GM18873 (cell line): ENCODE measurements around the gene PLA2G4B.

Source experiments
- ATAC-seq: cut with Tn5 transposase; IDR thresholded peaks from one replicate; pipeline ENCODE4 v1.9.1; 2021; ENCODE audit warnings: mild to moderate bottlenecking, moderate library complexity, moderate number of reproducible peaks; ENCODE audit not compliant: unreplicated experiment, low FRiP score

The PLA2G4B gene

DNA sequence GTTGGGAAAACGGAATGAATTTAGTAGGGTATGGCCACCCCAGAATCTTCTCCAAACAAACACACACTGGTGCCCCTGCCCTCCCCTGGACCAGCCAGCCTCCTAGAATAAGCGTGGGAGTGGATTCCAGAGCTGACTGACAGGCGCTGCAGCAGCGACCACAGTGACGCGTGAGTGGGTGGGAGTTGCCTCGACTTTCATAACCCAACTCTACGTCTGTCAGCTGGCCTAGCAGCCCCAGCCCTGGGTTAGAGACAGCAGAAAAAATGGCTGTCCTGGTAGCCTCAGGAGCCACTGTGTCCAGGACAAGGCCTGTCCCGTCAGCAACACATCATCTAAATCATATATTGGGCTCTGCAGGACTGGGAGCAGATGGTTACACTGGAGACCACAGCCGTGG, 10.0 kb downstream of the PLA2G4B start:
- no peak for ATAC-seq

DNA sequence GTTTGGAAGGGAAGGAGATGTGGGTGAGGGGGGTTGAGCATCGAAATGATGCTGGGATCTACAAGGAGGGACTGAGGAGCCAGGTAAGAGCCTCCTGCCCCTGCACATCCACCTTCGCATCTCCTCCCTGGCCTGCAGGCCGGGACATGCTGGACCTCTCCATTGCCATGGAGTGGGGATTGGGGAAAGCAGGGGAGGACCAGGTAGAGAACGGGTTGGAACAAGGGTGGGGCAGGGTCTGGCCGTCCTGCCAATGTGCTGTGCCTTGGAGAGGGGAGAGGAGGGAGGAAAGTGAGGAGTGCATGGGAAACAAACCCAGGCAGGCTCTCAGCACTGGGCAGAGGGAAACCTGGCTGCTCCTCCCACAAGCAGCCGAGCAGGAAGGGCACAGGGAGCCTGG, 10.6 kb downstream of the PLA2G4B start:
- no peak for ATAC-seq

DNA sequence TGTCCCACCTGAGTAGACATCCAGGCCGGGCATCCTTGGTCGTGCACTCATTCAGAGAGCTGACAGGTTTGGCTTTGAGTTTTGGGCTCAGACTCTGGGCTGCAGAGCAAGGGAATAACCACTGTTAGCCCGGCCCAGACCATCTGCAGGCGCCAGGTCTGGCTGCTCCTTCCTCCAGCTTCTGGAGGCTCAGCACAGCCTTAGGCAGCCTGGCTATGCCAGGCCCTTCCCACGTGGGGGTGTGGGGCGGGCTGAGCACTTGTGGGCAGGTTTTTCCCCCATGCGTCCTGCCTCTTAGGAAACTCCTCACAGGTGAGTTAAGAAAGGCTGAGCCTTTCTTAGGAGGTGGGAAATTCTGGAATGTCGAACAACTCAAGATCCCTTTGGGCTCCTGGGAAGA, 11.2 kb downstream of the PLA2G4B start:
- ATAC-seq: no peak

DNA sequence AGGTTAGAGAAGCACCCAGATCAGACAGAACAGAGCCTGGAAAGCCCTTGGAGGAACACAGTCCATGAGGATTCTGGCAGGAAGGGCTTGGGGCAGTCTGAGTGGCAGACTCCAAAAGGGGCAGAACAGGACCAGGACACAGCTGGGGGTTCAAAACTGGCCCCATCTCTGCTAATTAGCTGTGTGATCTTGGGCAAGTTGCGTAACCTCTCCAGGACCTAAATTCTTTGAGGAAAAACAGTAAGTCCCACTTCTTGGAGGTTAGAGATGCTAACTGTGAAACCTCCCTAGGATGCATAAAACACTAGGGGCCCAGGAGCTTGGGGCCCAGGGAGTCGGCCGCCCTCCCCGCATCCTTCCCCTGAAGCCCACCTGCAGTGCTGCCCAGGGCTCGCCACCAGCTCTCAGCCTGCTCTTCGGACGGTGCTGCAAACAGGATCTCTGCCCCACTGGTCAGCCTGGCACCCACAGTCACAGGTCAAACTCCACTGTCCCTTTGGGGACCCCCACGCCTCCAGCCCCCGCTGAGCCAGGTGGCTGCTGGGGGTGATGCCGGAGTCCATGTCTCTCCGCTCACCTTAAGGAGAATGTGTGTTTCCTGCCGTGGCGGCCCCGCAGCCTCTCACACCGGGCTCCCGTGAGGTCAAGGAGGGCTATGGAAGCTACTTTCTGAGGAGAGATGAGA, 12.0 kb downstream of the PLA2G4B start:
- ATAC-seq: no peak

DNA sequence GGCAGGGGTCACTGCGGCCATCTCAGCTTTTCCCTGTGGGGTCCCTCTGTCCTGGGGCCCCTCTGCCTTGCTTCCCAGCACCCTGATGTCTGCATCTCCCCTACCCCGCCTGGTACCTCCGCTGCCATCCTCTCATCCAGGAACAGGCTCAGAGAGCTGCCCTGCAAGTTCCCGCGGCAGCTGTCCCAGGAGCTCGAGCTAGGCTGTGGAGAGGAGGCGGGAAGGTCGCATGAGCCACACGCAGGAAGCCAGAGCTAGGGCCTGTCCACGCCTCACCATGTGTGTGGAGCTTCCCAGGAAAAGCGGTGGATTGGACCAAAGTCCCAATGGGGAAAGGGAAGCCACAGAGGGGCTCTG, 12.5 kb downstream of the PLA2G4B start:
- ATAC-seq: no peak

DNA sequence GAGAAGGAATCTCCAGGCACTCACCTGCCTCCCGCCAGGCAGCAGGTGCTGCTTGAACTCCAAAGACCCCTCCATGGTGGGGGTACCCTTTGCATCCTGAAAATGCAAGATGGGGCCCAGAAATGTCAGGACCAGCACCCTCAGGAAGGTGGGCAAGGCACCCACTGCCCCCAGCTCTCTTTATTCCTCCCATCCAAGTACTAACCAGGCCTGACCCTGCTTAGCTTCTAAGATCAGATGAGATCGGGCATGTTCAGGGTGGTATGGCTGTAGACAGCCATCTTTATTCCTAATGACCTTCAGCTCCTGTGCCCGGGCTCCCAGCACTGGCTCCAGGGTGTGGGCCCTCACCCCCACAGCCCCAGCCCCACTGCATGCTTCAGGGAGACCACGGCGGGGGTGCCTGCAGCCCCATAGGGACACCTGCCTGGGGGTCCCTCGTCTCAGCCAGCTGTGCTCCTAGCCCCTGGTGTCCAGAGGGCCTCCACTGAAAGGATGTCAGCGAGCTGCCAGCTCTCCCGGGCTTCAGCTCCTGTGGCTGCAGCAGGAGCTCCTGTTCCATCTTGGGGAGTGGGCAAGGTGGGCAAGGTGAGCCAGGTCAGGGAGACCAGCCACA, 13.2 kb downstream of the PLA2G4B start:
- ATAC-seq: no peak

DNA sequence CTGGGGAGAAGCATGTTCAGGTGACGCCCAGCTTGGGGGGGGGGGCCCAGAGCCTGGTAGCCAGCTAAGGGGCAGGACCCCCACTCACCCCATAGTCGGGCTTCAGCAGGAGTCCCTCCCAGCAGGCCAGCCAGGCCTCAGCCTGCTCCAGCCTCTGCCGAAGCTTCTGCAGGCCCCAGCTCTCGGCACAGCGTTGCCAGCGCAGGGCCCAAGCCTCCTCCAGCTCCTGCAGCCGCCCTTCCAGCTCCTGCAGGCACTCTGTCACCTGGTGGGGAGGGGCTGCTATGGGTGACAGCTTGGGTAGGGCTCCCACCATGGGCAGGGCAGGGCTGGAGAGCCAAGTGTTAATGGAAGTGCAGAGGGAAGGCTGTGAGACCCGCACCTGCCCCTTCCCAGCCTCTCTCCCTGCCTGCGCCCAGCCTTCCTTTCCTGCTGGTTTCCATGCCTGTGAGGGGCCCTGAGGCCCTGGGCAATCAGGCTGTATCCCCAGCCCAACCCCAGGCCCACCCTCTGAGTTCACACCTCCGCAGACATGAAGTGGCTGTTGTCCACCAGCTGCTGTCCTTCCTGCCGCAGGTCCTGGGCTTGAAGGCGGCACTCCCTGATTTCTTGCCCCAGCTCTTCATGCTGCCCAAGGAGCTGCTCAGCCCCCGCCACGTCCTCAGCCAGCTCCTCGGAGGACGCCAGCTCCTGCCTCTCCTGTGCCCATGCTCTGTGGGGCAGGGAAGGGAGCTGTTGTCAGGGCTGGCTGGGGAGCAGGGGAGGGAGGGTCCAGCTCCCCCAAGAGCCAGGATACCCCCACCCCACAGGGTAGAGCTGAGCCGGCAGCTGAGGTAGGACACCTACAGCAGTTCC, 14.3 kb downstream of the PLA2G4B start:
- no peak for ATAC-seq

DNA sequence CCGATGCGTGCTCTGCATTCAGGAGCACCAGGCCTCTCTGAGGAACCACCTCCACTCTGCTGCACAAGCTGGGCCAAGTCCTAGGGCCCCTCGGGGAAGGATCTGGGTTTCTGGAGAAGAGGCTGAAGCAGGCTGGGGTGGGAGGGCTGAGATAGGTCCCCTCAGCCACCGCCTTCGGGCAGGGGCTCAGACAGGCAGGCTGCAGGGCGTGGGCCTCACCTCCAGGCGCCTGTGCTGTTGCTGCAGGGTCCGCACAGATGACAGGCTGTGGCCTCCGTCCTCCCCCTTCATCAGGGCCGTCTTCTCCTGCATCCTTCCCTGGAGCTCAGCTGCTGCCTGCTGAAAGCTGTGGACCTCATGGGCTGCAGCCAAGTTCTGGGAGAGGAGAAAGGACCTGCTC, 15.2 kb downstream of the PLA2G4B start:
- ATAC-seq: no peak

DNA sequence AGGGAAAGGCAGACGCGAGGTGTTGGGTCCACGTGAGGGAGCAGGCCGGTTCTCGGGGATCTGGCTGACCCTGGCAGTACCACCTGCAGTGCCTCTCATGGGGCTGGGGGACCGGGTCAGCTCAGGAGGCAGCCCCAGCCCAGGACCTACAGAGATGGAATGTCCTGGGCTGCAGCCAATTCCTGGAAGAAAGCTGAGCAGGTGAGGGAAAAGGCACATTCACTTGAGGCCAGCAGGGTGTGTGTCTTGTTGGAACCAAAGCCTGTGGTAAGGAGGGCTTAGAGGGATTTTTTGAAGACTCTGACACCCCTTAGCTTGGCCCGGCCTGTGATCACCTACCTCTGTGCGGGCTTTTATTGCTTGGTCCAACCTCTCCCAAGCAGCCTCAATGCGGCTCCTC, 15.8 kb downstream of the PLA2G4B start:
- ATAC-seq: no peak

DNA sequence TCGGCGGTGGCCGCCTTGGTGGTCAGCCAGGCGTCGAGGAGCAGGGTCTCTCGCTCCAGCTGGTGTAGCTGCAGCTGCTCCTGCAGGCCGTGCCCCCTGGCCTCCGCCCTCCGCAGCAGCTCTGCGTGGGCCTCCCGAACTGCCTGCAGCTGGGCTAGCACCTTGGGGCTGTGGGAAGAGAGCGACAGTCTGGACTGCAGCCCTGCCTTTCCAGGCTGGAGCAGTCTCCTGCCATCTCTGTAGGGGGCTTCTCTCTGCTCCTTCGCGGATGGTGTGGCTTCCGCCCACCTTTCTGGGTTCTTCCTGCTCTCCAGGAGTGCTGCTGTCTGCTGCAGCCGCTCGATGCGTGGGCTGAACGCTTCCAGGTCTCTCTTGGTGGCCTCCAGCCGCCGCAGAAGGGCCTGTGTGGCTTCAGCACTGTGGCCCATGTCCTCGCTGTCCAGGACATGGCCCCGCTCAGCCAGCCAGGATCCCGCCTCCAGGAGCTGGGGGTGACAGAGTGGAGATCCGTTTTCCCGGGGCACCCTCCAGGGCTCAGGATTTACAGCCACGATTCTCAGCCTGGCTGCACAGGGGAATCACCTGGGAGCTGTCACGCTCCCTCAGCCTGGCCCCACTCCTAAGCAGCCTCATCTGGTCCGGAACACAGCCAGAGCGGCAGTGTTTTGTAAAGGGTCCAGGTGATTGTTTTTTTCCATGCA, 16.8 kb downstream of the PLA2G4B start:
- no peak for ATAC-seq

DNA sequence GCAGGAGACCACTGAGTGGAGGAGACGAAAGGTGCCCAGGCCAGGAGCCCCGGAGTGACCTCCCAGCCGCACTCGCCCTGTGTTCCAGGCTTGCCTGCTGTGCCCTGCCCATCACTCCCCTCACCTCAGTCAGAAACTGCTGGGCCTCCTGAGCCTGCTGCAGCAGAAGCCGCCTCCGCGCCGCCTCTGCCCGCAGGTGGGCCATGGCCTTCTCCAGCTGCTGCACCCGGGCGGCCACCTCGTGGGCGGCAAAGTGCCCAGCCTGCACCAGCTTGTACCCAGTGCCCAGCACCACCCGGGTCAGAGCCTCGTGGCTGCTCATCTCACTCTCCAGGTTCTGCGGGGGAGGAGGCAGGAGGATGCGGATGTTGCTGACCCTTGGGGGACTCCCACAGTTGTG, 17.6 kb downstream of the PLA2G4B start:
- ATAC-seq: no peak

DNA sequence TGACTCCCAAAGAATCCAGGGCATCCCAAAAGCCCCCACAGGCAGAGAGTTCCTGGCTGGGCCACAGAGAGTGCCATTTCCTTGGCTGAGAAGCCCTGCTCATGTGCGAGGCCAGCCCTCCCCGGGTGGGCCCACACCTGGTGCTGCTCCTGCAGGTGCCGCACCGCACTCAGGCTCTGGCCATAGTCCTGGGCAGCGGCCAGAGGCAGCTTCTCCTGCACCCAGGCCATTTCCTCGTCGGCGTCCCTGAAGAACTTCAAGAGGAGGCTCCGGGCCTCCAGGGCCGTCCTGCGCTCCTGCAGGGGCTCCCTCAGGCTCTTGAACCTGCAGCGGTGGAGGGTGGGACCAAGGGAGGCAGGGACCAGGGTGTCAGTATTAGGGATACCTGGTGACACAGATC, 18.1 kb downstream of the PLA2G4B start:
- no peak for ATAC-seq

DNA sequence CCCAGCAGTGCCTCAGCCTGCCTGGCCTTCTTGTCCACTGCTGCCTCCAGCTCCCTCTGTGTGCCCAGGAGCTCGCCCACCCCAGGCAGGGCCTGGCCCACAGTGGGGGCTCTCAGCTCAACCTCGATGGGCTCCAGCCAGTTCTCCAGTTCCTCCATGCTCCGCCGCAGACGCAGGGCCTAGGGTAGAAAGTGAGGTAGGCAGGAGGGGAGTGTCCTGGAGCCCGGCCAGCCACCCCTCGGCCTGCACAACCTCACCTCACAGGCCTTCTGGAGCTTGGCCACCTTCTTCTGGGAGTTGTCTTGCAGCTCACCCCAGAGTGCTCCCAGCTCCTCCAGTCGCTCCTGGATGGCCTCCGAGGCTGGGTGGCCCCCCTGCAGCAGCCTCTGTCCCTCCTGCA, 18.7 kb downstream of the PLA2G4B start:
- no peak for ATAC-seq

DNA sequence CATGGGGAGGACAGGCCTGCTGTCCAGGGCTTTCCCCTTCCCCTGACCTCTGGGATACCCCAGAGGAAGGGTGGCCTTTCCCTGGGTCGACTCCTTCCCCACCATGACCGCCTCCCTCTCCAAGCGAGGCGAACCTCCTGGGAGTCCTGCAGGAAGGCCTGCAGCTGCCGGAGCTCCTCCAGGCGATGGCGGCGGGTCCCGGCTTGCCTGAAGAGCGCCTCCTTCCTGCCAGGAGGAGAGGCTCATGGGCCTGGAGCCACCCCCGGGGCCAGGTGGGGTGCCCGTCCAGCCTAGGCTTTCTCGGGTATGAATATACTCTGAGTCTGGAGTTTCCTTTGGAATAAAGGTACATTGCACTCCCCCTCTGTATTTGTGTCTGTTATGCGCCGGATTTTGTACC, 20.1 kb downstream of the PLA2G4B start:
- no peak for ATAC-seq

DNA sequence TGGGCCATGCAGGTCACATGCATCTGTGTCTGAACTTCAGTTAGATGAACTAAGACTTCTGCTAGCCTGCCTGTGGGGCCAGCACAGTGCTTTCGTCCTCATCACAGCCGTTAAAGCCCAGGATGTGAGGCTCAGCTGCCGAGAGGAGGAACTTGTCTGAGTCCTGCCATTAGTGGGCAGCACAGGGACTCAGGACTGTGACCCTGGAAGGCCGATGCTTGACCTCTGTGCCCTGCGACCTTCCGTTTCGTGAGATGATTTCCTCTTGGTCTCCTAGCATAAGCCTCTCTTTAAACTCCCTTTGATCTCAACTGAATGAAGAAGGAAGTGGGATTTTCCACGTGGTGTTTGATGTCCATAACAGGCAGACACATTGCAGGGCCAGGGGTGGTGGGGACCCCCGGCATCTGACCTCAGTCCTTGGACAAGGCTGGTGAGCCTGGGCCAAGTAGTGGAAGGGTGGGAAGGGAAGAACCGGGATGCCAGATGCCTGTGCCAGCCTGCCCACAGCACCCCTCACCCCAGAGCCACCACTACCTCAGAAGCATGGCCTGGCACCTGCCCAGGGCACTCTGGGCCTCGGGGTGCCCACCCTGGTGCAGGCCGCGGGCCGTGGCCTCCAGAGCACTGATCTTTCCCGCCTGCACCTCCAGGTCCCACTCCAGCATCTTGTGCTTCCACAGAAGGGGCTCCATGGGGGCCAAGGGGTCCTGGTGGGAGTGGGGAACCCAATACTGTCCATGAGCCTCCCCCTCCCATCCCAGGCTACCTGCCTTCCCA, 21.6 kb downstream of the PLA2G4B start:
- ATAC-seq: no peak

DNA sequence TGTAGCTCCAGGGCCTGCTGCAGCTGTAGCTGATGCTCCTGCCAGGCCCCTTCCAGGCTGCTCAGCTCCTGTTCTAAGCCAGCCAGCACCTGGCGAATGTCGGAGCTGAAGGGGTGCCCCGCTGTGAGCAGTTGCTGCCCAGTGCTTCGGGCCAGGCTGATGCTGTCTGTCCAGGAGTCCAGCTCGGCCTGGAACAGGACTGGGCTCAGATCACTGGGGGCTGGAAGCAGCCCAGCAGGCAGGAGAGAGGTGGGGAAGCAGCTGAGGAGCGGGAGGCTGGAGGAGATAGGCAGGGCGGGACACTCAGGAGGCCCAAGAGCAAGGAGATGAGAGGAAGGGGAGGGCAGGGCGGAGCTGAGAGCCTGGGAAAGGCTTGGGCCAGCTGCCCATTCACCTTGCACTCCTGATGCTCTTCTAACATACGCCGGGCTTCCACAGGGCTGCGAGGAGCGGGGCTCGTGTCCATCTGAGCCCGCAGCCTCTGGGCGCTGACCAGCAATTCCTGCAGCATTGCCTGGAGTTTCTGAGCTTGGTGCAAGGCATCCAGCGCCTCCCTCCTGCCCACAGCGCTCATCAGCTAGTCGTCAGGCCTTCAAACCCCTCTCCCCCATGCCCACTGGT, 23.2 kb downstream of the PLA2G4B start:
- no peak for ATAC-seq

DNA sequence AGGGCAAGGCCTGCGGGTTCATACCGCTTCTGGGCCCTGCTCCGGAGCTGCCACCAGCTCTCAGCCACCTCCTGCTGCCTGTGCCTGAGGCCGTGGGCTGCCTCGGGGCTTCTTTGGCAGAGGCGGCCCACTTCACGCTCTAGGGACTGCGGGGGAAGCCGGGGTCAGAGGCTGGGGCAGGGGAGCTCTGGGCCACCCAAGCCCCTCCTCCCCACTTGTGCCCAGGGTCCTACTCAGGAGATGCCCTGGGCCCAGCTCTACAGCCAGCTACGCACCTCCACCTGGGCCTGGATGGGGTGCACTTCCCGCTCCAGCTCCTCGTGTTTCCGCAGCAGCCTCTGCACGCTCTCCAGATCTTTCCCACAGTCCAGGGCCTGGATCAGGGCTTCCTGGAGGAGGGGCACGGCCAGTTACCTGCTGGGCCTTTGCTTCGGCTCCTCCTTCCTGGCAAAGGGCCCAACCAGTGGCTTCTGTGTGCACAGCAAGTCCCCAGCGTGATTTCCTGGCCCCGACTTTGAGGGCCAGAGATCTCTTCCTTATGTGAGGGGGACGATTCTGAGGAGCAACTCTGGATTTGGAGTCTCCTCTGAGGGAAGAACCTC, 24.0 kb downstream of the PLA2G4B start:
- no peak for ATAC-seq

DNA sequence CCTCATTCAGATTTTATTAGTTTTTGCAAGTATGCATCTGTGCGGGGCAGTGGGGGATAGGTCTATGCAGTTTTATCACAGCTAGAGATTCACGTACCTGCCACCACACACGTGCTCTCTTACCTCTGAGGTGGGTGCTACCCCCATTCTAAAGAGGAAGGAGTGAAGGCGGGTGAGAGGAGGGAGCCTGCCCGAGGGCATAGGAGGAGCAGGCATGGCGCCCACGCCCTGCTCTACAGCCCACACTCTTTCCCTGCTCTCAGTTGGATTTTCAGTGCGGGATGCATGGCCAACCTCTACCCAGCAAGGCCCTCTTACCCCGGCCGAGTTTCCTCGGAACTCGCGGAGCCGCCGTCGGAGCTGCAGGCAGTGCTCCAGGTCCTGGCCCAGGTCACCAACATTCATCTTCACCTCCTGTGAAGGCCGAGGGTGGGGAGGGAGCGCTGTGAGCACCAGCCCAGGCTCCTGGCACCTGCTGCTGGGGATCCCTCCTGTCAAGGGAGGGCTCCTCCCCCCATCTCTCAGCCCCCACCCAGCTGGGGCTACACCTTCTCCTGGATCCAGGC, 26.9 kb downstream of the PLA2G4B start:
- no peak for ATAC-seq

DNA sequence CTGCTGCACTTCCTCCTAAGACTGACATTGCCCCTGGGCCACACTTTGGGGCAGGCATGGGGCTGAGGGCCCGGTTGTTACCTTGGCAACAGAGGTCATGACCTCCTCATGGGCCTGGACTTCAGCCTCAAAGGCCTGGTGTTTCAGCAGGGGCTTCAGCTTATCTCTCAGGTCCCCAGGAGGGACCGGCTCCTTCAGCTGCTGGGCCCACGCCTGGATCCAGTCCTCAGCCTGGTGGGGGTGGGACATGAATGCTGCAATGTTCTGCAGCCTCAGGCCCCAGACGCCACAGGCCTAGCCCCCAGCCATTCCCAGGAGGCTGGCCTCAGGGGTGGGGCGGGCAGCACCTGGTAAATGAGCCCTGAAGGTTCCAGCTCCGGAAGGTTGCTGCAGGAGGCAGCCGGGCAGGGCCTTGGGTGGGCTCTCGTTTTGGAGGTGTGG, 27.6 kb downstream of the PLA2G4B start:
- ATAC-seq: no peak
